ENCODE measurements around the gene SIX1.

Gene SIX1

DNA sequence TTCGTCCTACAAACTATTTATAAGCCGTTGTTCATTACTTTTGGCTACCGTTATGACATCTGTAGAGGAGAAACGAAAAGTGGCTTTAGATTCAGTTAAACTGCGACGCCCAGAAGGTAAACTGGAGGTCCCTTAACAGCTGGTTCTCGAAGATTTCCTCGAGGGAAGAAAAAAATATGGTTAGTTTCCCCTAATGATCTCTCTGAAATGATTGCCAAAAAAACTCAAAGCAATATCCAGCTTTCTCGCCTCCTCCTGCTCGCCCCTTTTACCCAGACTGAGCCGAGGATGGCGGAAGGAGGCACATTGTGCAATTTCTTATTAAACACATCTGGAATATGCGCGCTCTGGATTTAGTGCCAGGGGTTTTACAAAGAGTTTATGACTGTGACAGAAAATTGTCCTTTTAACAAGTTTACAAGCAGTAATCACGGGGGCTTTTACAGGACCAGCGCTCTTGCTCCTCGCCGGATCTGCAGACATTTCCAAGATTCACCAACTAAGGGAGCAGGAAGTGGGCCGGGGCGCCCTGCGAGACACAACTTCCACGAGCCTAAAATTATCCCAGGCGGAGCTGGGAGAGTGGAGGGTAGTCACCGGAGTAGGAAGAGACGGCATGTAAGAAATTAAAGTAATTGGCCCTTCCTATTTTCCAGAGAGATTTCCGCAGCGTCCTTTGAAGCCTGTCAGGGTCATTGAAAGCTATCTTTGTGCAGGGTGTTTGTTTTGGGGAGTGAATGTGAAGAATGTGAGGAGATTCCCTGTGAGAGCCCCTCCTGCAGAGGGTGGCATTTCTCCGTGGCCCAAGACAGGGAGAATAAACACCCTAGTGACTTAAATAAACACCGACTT lies 5.6 kb downstream of the SIX1 start:
- in situ Hi-C loops (cut with MboI; ENCODE audit: low sequenced_read_pairs): no loop called here

DNA sequence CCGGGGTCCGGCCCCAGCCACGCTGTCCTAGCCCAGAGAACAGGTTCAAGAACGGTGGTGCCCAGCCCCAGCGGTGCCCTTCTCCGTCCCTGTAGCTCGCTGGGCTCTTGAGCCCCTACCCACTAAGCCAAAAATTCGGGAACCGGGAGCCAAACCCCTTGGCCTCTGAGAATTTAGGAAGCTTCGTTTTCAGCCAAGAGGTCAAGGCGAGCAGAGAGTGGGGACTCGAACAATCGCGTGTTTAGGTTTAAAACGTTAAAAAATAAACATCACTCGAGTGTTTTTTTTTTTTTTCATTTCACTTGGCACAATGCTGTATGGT lies 6.2 kb downstream of the SIX1 start:
- in situ Hi-C loops (cut with MboI; ENCODE audit: low sequenced_read_pairs): no loop called here

DNA sequence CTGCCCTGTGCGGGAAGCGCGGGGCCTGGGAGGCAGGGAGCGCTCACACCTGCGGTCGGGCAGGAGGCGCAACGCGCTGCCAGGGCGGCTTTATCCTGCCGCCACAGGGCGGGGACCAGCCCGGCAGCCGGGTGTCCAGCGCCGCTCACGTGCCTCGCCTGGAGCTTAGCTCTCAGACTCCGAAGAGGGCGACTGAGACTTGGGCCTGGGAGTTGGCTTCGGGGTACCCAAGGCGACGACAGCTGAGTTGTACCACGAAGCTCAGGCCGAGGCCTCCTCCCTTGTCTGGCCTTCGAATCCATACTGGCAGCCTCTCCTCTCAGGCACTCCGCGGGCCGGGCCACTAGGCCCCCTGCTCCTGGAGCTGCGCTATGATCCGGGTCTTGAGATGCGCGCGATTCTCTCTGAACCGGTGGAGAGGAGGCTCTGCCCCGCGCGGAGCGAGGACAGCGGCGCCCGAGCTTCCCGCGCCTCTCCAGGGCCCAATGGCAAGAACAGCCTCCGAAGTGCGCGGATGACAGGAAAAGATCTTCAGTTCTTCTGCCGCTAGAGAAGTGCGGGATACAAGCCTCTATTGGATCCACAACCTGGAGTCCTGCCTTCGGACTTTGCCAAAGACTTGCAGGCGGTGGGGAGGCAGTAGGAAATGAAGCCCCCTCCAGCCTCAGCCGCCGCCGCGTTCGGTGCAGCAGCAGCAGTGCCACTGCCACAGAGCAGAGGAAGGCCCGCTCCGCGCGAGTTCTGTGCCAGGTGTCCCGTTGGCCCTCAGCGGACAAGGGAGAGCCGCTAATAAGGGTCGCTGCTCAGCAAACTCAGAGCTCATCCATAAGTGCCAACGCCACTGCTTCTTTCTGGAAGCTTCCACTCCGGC lies 6.8 kb downstream of the SIX1 start:
- in situ Hi-C loops (cut with MboI; ENCODE audit: low sequenced_read_pairs): no loop called here

DNA sequence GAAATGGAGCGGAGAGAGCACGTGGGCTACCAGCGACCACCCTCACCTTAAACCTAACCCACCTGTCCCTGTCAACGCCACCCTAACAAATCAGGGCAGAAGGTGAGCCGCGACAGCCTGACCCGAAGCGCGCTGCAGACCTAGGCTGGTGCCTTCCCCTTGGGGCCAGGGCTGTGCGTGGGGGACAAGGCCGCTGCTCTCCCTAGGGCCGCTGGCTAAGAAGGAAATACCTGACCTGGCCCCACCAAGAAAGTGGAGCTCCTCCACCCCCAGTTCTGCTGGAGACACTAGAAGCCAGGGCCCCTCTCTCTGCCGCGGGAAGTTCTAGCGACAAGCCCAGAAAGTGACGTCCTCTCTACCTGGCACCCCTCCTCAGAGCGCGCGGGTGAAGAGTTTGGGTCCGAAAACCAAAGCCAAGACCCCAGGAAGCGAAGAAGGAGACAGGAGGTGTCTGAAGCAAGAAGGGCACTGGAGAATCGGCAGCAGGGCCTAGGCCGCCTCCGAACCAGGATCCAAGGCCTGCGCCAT lies 7.5 kb downstream of the SIX1 start:
- in situ Hi-C loops (cut with MboI; ENCODE audit: low sequenced_read_pairs): no loop called here

DNA sequence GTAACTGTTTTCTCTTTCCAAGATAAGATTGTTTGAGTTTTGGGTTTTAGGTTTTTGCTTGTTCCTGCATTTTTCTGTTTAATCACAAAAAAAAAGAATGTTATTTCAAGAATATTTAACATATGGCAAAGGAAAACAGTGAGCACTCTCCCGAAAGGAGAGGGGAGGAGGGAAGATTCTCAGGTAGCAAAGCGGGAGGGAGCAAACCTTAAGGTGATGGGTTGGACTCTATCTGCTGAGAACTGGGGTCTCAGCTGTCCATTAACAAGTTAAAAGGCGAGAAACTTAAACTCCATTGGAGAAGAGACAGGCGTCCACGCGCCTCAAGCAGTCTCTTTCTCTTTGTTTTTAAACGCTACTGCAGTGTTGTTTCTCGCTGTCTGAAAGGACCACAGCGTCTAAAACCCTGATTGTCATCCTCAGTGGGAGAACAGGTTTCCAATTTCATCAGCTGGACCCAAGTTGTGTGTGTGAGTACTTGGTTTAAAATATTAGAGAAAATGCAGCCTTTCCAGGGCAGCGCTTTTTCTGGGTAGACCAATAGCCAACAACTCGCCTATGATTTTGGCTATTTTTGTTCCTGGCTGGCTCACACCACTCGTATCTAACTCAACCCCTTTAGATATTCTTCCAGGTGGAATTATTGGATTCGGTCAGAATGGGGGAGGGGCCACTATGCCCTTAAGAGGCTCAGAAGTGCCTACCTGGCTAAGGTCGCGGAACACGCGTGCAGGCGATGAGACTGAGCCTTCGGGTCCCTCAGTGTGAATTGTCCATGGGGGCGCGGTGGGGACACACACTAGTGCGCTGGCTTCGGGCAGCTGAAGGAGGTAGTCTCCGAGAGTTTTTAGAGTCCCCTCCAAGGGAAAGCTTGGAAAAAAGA lies 8.2 kb downstream of the SIX1 start:
- in situ Hi-C loops (cut with MboI; ENCODE audit: low sequenced_read_pairs): no loop called here

DNA sequence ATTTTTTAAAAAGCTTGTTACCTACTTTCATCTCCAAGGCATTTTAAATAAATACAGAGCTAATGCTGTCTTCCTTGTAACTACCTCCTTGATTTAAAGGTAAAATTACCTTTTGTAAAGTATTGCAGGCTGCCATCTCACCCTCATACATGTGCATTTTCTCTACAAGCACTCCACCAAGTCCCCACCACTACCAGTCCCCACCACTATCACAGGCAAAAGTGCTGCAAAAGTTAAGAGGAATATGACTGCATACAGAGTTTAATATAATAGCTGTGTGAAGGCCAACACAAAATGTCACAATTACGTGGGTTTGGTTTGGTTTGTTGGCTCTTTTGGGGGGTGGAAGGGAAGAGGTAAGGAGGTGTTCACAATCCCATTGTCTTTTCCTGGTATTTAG lies 9.6 kb downstream of the SIX1 start:
- in situ Hi-C loops (cut with MboI; ENCODE audit: low sequenced_read_pairs): no loop called here

DNA sequence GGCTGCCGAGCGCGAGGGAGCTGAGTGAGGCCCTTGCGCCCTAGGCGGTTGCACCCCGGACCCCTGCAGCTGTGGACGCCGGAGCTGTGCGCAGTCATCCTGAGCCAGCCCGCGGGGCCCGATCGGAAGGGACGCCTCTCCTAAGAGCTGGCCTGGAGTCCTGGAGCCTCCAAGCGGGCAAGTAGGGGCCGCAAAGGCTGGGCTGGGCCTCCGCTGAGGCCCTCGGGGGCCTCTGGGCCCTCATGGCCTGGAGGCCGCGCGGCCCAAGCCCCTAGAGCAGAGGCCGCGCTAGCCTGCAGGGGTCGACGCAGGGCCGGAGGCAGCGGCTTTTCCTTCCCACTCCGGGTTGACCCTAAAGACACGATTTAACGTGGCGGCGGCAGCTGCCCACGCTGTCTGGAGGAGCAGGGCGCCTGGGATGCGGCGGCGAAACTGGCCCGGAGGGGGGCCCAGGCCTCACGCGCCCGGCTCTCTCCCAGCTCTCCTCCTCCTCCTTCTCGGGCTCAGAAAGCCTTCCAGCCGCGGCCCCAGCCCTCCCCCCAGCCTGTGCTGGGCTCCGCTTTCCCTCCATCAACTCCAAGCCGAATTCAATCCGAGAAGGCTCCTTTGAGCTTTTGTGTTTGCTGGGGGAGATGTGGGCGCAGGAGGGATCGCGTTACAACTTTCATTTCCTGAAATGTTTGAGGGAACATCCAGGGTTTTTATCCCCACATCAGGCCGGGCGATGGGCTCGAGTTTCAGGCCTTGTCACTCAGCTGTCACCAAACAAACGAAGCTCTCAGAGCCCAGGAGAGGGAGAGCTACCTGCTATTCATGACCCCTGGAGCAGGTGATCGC lies 11.6 kb downstream of the SIX1 start:
- in situ Hi-C loops (cut with MboI; ENCODE audit: low sequenced_read_pairs): no loop called here

DNA sequence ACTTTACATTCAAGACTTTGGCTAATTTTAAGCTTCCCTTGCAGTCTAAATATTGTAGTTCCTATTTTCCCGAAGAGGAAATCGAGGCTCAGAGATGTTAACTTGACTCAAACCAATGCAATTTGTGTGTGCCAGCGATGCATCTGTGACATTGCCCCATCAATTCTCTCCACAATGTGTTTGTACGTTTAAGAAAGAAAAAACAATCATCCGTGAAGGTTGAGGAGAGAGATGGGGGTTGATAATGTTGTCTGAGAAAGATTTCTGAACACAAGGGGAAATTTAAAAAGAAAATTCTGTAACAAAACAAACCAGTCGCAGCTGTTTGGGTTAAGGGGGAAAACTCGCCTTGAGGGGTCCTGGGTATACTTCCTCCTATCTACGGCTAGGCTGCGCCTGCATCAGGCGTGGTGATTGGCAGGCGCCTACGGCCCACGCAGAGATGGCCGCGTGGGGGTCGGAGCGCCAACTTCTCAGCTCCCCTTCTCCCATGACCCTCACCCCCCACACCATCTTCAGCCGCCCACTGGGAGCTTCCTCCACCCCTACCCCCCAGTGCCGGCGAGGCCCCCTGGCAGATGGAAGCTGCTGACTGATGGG lies 12.3 kb downstream of the SIX1 start:
- in situ Hi-C loops (cut with MboI; ENCODE audit: low sequenced_read_pairs): no loop called here

DNA sequence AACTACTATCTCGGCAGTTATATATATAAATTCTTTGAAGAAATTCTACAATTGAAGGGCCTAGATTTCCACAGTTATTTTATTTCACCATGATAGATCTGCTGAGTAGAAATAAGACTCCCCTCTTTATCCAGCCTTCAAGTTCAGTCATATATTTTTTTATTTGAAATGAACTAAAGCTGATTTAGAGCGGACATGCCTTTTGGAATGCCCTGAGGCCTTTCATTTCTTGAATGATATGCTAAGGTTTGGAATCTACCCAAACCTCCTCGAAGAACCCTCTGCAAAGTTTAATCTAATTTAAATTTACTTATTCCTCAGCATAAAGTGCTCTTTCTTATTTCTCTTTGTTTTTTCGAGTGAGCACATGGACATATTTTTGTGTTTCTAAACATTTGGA lies 15.1 kb downstream of the SIX1 start:
- in situ Hi-C loops (cut with MboI; ENCODE audit: low sequenced_read_pairs): no loop called here

DNA sequence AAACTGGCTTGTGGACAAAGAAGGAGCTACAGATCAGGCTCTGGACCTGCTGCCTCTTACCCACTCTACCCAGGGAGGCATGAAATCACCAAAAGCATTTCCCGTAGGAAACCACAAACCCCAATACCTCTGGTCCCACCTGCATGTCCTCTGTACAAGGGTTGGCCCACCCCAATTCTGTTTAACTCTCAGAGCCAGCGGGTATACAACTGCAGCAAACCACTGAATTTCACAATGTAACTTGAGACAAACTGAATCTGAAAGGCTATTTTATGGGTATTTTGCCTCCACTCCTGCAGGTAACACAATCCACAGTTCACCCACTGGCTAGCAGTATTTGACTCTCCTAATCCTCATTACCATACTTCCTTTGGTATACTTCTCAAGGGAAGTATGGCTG lies 16.5 kb downstream of the SIX1 start:
- in situ Hi-C loops (cut with MboI; ENCODE audit: low sequenced_read_pairs): no loop called here

DNA sequence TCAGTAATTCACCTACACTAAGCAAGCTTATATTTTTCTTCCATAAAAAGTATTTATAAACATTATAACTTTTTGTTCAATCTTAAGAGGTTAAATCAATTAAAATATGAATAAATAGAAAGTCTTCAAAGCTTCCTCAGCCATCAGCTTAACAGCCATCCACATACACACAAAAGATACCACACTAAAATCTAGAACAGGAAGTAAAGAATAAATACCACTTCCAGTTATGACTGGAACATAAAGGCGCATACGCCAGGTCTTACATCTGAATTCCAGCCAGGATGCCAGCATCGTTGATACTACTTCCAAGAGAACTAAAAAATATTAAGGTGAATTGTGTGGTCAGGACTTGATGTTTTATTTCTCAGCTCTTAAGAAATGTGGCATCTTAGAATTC lies 17.0 kb downstream of the SIX1 start:
- in situ Hi-C loops (cut with MboI; ENCODE audit: low sequenced_read_pairs): no loop called here

DNA sequence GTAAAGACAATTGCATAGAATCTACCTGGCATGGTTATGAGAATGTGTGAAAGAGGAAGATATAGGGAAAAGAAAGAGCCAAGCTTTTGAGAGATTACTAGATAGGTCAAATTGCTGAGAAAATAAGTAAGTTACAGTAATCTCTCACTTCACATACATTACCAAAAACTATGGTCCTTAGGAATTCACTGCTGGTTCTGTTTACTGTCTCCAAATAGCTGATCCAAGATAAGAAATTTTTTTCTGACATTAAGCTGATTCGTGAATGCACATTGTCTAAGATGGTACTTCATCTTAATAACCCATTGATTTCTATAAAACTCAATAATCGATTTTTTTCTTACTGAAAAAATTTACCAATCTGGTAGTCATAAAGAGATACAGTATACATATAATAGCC lies 17.4 kb downstream of the SIX1 start:
- in situ Hi-C loops (cut with MboI; ENCODE audit: low sequenced_read_pairs): no loop called here

DNA sequence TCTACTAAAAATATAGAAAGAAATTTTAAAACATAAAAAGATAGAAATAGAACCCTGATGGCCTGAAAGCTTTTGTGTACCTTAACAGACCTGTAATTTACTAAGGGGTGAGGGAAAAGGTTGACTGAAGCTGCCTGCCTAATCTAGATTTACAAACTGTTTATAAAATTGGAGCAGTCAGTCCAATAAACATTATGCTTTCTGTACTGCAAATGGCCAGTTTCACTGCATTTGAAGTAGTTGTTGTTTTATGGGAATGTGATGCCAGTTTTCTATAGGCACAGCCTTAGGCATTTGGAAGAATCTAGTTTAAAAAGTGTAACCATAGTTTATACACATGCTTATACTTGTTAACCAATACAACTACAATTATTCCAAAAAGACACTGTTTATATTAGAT lies 19.1 kb downstream of the SIX1 start:
- in situ Hi-C loops (cut with MboI; ENCODE audit: low sequenced_read_pairs): no loop called here

DNA sequence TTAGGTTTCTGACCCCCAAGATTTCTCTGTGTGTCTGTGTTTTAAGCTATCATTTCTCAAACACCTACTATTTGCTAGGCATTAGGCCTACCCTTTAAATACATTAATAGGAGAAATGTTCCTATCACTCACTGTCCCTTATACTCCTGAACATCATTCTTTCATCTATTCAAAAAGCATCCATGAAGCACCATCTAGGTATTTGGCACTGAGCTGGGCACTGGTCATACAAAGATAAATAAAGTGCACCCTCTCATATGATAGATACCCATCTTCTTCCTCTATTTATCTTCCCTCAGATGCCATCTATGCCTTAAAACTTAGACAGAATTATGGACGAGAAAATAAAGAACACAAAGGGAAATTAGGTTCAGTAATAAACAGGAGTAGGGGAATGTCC lies 20.4 kb downstream of the SIX1 start:
- in situ Hi-C loops (cut with MboI; ENCODE audit: low sequenced_read_pairs): no loop called here

DNA sequence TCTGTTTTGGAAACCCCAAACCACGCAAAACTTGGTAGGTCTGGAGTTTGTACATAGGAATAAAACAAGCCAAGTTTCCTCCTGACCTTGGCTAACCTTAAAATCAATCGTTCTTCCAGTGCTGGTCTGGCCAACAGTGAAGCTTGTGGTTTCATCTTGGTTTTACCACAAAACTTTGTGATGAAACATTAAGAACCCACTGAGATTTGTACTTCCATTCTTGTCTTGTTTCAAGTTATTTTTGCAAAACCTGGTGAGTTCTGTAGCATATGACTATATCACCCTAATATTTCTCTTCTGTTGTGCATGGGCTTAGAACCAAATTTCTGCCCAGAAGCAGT lies 26.4 kb downstream of the SIX1 start:
- in situ Hi-C loops (cut with MboI; ENCODE audit: low sequenced_read_pairs): no loop called here

DNA sequence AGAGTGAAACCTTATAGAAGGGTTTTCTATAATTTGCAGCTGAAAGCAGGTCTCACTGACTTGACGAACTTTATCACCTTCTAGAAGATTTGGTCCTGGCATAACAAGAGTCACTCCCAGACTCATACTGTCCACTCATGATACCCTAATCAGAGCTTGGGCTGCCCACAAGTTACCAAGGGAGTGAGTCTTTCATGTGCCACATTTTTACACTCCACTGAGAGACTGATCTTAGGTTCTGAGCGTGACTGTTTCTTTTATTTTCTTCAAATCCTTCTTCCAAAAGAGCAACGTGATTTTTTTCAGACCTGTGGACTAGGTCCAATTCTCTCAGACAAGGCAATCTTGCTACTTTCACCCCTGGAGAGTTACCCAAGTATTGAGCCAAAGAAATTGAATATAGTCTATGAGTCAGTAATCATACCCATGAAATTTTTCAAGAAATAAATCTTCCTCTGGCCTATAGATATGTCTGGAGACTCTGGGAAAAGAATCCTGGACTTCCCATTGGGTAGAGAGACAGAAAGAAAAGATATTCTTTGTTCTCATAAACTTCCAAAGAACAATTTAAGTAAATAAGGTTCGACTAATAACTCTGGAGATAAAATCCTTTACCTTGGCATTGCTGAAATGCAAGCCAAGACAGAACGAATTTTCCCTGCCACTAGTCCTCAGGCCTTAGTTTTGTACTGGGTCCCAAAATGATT lies 26.9 kb downstream of the SIX1 start:
- in situ Hi-C loops (cut with MboI; ENCODE audit: low sequenced_read_pairs): no loop called here

DNA sequence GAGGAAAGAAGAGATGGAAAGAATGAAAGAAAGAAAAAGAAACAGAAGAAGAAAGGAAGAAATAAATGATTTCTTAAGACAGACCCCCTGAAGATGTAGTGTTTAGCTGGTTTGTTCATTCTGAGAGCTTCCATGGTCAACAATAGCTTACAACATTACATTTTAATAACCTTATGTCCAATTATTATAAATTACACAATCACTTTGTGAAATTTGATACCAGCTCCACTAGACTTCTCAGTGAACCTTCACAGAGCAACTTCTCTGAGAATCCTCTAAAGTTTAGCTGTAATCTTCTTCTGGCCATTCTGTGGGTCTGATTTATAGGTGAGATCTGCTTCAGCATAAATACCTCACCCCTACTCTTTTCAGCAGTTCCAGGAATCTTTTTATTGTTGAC lies 27.9 kb downstream of the SIX1 start:
- in situ Hi-C loops (cut with MboI; ENCODE audit: low sequenced_read_pairs): no loop called here

DNA sequence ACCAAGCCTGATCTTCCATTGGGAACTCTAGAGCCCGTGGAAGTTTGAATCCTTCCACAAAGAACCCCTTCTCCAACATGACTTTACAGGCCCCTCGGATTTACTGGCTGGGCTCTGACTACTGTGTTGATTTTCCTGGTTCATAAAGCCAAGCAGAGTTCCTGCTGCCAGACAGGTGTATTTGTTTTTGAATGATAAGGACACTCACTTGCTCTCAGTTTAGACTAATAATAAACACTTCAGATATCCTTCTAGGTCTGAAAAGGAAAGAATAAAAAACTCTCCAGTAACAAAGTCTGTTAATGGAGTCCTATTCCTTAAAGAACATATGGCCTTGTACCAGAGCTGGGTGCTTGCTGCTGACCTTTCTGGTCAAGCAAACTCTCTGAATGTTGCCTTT lies 31.0 kb downstream of the SIX1 start:
- in situ Hi-C loops (cut with MboI; ENCODE audit: low sequenced_read_pairs): no loop called here

DNA sequence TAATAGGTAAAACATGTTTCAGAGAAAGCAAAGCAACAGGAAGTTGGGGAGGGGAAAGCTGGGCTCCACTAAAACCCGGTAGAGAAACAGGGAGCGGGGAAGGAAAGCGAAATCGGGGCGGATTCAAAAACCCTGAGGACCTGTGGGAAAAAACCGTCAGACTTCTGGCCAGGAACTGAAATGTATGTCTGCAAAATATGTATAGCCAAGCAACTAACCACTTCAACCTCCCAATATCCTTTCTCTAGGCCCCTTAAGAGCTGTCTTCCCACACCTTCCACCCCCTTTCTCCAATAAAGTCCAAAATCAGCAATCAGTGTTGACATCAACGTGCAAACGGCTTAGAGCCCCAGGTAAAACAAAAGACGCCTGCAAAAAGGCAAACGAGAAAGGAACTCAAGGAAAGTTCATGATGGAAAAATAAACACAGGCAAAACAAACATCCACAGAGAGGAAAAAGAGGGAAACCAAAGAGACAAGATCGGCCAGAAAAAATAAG lies 32.8 kb downstream of the SIX1 start:
- in situ Hi-C loops (cut with MboI; ENCODE audit: low sequenced_read_pairs): no loop called here
